ENCODE results near the gene LCE1E.

The LCE1E gene

GRCh38 chr1:152786077-152786476 is at the start of gene LCE1E:
LCE1E (plus strand) TSS chr1:152786257; CDS start chr1:152787300, 1,043 bp downstream.
- DNase-seq, result no peak

DNA sequence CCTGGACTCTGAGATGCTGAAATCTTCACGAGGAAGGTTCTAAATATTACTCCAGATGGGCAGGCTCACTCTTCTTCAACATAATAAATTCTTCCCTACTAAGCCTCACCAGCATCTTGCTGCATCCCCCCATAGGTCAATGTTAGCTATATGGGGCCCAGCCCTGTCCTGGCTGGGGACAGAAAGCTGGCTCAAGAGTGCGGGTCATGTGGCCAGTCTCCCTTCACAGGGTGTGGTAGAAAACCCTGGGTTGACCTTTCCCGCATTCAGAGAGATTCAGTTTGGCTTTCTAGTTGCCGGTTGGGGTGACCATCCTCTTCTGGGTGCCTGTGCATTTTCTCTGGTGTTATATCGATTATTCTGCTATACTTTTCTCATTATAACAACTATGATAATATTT is 48.1 kb upstream of the LCE1E start:
- no peak for DNase-seq

DNA sequence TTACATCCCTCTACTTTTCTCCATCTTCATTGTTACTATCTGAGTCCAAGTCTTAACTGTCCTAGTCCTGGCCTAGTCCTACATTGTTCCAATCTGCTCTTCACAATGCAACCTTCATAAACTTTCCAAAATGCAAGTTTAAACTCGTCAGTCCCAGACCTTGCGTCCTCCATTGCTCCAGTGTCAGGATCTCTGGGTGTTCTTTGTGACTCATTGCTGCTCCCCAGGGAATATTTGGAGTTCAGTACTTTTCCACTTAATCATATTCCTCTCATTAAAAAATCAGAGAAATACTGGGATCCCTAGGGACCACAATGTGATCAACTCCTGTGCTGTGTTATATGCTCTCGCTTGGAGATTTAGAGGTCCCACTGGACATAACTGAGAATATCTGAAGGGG is 46.2 kb upstream of the LCE1E start:
- DNase-seq, result no peak

- DNase-seq, result no peak
Observed at GRCh38 chr1:152741656-152742055, 44.4 kb upstream of the LCE1E start.

- no peak for DNase-seq
Observed at GRCh38 chr1:152743371-152744145, 42.5 kb upstream of the LCE1E start.

- DNase-seq, result no peak
Observed at GRCh38 chr1:152745289-152745704, 40.8 kb upstream of the LCE1E start.

DNA sequence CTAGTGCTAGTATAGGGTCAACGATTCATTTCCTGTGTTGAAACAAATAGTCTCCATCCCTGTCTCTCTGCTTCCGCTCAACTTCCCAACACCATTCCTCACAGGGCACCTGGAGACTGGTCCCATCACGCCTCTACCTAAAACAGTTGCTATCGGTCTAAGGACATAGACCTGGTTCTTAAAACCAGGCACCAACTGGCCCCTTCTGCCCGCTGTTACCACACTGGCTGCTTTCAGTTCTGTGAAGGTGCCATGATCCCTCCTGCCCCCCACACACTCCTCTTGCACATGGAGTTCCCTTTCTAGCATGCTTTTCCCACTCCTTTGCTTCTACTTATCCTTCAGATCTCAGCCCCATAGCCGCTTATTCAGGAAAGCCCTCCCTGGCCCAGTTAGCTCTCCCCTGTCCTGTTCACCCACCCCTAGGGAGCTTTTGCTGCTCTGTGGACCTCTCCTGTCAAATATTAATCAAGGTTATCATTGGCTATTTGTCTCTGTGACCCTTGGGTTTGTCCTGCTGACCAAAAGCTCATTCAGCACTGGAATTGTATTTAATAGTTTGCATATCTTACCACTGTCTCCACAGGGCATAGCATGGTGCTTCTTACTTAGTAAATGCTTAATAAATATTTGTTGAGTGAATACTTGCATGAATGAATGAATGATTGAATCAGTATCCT is 40.2 kb upstream of the LCE1E start:
- no peak for DNase-seq

DNA sequence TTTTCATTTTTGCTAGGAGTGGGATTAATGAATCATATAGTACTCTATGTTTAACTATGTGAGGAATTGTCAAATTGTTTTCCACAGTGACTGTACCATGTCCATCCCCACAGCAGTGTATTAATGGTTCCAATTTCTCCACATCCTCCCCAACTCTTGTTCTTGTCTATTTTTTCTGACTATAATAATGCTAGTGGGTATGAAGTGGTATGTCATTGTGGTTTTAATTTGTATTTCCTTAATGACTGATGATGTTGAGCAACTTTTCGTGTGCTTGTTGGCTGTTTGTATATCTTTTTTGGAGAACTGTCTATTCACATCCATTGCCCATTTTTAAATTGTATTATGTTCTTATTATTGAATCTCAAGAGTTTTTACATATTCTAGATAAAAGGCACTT is 38.2 kb upstream of the LCE1E start:
- DNase-seq, result no peak

GRCh38 chr1:152752225-152752624 is 33.8 kb upstream of the LCE1E start:
- no peak for DNase-seq

DNA sequence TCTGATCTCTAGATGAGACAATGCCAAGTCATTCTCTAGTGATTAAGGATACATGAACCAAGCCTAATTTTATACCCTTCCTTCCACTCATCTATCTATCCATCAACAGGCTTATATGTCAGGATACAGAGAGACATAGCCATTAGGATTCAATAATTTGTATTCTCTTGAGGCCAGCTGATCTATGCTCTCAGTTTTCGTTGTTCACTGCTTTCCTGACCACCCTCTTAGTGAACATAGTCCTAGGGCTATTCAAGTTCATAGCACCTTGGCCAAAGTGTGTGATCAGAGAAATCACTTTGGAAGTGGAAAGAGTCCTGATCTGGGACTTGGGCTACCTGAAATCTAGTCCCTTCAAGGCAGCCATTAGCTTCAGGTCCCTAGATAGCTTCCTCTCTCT is 32.5 kb upstream of the LCE1E start:
- no peak for DNase-seq

DNA sequence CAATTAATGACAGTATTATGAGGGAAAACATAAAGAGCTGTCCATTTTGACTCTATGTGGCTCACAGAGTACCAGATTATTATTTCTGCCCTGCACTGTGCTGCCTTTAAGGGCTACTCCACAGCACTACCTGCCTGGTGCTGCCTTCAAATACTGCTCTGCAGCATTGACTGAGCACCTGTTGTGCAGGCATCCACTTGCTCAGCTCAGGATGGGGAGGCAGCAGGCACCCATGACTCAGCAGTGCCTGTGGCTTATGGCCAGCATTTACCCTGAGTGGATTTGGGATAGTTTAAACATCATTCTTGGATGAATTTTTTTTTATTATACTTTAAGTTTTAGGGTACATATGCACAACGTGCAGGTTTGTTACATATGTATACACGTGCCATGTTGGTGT is 29.2 kb upstream of the LCE1E start:
- no peak for DNase-seq

- DNase-seq, result no peak
Observed at GRCh38 chr1:152757747-152758146, 28.3 kb upstream of the LCE1E start, which contains the start of gene KPRP. KPRP (plus strand) TSS chr1:152758025; CDS start chr1:152759589, 1,564 bp downstream.

DNA sequence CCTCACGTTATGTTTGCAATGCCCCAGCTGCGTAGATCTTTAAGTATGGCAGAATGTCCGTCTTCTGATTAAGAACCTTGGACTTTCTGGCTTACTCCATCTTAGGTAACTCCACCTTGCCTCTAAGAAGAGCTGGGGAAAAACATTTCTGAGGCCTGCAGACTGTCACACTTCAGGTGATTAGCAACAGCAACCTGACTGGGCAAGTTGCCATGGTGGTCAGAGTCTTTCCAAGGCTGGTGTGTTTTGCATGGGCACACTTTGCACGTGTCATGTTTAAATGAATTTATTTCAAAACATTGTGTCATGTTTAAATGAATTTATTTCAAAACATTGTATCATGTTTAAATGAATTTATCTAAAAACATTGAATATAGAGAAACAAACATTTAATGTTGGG is 27.4 kb upstream of the LCE1E start:
- DNase-seq, result no peak

DNA sequence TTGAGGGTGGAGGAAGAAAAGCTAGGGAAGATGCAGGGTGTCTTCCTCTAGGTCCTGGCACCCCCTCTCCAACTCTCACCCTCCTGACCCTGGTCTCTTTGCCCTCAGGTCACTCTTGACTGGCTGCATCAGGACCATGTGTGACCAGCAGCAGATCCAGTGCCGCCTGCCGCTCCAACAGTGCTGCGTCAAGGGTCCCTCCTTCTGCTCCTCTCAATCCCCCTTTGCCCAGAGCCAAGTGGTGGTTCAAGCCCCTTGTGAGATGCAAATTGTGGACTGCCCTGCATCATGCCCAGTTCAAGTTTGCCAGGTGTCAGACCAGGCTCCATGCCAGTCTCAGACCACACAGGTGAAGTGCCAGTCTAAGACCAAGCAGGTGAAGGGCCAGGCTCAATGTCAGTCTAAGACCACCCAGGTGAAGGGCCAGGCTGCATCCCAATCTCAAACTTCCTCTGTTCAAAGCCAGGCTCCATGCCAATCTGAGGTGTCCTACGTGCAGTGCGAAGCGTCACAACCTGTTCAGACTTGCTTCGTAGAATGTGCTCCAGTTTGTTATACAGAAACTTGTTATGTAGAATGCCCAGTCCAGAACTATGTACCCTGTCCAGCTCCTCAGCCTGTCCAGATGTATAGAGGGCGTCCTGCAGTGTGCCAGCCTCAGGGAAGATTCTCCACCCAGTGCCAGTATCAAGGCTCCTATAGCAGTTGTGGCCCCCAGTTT is 26.4 kb upstream of the LCE1E start:
- no peak for DNase-seq

DNA sequence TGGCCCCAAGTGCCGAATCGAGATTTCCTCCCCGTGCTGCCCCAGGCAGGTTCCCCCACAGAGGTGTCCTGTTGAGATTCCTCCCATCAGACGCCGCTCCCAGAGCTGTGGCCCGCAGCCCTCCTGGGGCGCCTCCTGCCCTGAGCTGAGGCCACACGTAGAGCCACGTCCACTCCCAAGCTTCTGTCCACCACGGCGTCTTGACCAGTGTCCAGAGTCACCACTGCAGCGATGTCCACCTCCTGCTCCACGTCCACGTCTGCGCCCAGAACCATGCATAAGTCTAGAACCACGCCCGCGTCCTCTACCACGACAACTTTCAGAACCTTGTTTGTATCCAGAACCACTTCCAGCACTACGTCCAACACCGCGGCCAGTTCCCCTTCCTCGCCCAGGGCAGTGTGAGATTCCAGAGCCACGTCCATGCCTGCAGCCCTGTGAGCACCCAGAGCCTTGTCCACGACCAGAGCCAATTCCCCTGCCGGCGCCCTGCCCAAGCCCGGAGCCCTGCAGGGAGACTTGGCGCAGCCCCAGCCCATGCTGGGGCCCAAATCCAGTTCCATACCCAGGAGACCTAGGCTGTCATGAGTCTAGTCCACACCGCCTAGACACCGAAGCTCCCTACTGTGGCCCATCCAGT is 25.4 kb upstream of the LCE1E start:
- no peak for DNase-seq

DNA sequence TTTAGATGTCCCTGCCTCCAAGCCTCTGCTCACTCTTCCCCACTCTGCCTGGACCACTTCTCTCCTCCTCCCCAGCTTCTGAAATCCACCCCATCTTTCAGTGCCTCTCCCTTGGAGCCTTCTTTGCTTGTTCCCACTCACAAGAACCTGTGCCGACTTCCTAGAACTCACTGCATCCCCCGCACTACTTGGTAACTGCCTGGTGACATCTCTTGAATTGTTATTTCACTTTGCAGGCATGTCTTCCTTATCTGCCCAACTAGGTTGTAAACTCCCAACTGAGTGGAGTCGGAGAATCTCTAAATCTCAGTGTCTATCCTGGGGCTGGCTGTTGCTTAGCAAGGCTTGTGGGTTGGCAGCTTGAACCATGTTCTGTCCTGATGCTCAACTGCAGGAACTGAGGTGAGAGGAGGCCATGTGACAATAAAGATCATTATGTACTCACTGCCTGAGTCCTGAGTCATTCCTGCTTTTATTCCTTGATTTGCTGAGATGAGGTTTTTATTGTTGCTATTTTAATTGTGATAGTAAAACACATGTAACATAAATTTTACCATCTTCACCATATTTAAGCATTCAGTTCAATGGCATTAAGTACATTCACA is 24.3 kb upstream of the LCE1E start:
- DNase-seq, result no peak

GRCh38 chr1:152768847-152769533 is 17.1 kb upstream of the LCE1E start:
- DNase-seq, result no peak

DNA sequence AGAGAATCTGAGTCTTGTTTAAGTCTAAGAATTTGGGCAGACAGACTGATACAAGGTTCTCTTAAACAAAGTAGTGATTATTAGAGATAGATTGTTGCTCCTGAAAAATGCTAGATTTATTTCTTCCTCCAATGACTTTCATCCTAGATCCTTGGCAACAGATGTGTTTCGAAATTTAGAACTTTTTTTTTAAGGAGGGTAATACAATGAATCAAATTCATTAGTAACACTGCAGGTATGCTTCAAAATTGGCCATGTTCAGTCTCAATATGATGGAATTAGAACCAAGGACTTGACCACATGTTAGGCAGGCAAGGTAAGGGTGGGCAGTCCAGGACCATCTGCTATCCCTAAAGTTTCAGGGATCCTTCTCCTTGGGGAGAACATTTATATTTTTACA is 15.6 kb upstream of the LCE1E start:
- DNase-seq, result no peak

GRCh38 chr1:152774875-152775274 is 11.2 kb upstream of the LCE1E start, which contains the start of gene LCE1F:
LCE1F (plus strand) TSS chr1:152775140; CDS start chr1:152776372, 1,232 bp downstream.
- no peak for DNase-seq

DNA sequence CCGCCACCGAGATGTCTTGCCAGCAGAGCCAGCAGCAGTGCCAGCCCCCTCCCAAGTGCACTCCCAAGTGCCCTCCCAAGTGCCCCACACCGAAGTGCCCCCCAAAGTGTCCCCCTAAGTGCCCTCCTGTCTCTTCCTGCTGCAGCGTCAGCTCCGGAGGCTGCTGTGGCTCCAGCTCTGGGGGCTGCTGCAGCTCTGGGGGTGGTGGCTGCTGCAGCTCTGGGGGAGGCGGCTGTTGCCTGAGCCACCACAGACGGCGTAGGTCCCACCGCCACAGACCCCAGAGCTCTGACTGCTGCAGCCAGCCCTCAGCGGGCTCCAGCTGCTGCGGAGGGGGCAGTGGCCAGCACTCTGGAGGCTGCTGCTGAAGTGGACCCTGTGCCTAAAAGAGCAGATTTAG is 9.7 kb upstream of the LCE1E start:
- DNase-seq, result no peak

- DNase-seq, result no peak
Observed at GRCh38 chr1:152777510-152778137, 8.4 kb upstream of the LCE1E start.

GRCh38 chr1:152783095-152783494 is 3.0 kb upstream of the LCE1E start:
- no peak for DNase-seq
